ENCODE measurements around the gene ARTN.

The ARTN gene

DNA sequence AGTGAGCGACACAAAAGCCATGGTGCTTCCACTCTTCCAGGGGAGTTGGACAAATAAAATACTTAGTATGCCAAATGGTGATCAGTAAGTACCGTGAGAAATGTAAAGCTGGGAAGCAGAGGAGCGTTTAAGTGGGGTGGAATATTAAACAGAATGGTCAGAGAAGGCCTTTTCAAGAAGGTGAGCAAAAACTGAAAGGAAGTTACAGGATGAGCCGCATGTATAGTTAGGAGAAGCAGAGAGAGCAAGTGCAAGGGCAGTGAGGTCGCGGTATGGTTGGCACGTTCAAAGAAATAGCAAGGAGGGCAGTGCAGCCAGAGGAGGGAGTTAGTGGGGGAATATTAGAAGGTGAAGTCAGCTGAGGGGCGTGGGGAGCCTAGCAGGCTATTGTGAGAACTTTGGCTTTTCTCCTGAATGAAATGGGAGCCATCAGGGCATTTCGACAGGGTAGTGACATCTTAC, 40.4 kb downstream of the ARTN start:
- no peak for DNase-seq

DNA sequence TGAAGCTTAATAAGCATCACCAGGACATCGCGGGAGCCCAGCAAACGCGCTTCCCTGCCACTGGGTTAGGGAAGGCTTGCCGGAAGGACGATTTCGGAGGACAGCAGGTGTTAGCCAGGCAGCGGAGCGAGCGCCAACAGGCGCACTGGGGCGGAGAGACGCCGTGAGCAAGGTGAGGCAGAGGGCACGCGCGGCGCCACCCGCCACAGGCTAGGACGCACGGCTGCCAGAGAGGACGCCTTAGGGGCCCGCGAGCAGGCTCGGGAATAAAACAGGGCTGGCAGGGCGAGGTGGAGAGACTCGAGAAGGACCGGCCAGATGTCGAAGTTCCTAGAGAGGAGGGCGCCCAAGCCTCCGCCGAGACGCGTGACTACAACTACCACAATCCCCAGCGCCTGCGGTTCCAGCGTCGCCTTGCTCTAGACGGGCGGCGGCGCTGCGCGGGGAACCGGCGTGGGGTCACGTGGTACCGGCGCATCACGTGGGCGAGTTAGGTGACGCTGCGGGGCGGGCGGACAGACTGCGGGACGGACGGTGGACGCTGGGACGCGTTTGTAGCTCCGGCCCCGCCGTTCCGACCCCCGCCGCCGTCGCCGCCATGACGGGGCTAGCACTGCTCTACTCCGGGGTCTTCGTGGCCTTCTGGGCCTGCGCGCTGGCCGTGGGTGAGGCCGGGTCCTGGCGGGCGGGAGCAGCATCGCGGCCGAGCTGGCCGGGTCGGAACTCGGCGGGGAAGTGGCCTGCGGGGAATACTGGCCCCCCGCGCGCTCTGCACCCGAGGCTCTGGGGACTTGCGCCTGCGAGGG, 41.0 kb downstream of the ARTN start, which contains the start of gene ATP6V0B:
Gene ATP6V0B, plus strand, starts transcription at position 518 of the 806 bp plus-strand sequence. Its CDS starts 81 bp downstream, at position 599.
- DNase-seq, result peak; percentile 97

DNA sequence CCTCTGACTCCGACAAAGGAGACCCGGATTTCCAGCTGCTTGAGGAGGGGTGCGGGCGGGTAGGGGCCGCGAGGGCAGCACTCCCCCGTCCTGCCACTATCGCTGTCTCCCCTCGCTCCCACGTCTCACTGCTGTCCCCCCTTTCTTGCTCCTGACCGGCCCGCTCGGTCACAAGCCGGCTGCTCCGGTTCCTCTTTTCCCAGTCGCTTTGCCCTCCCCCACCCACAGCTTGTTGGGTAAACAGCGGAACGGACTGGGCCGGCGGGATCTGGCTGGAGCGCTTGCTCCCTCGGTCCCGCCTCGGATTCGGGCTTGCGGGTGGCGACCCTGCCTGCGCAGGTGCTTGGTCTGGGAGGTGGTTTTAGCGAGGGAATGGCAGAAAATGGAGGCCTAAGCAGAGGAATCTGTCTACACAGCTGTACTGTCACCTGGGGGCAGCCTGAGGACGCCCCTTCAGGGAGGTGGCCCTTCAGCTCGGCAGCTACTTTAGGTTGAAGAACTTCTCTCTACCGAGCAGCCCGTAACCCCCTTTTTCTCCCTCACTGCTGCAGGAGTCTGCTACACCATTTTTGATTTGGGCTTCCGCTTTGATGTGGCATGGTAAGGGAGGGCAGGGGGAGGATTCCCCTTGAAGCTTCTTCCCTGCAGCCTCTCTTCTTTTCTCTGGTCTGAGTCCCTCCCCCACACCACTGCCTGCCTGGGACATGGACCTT, 41.8 kb downstream of the ARTN start:
- DNase-seq, result no peak

DNA sequence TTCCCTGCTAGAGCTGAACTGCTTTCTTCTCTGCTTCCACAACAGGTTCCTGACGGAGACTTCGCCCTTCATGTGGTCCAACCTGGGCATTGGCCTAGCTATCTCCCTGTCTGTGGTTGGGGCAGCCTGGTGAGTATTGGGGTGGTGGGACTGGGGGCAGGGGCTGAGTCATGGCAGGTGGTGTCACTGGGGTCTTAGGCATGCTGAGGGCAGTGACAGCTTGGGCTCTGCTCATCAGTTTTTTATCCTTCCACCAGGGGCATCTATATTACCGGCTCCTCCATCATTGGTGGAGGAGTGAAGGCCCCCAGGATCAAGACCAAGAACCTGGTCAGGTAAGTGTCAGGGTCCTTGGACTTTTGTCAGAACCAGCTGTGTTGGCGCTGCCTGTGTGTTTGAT, 42.4 kb downstream of the ARTN start:
- no peak for DNase-seq

DNA sequence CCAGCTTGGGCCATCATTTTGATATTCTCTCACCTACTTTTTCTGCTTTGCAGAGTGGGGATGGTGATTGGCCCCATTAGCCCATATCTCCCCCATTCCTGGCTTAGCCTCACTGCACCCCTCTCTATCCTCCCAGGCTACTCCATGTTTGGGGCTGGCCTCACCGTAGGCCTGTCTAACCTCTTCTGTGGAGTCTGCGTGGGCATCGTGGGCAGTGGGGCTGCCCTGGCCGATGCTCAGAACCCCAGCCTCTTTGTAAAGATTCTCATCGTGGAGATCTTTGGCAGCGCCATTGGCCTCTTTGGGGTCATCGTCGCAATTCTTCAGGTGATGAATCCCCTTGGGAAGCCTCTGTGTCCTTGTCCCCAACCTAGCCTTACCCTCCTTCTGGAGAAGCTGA, 43.3 kb downstream of the ARTN start:
- no peak for DNase-seq

DNA sequence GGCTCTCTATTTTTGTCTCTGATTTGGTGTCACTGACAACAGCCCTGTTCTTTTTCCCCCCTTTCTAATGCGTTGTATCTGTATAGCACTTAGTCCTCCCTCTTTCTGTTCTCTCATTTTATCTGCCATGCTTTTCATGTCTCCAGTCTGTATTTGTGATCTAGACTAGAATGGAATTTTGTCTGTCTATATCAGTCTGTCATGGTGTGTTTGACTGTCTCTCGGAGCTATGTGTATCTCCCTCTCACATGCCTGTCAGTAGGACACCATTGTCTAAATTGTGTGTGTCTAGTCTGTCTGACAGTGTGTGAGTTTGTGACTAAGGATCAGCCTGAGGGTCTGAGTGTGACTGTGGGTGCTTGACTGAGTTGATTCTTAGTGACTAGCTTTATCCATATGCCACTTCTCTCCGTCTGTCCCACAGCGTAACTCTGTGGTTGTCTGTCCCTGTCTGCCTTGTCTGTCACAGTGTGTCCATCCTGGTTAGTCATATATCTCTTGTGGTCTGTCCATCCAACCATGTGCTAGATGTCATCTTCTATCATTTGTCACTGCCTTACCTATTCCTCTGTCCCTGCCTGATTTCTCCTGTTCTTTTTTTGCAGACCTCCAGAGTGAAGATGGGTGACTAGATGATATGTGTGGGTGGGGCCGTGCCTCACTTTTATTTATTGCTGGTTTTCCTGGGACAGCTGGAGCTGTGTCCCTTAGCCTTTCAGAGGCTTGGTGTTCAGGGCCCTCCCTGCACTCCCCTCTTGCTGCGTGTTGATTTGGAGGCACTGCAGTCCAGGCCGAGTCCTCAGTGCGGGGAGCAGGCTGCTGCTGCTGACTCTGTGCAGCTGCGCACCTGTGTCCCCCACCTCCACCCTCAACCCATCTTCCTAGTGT, 44.0 kb downstream of the ARTN start:
- DNase-seq, result no peak

DNA sequence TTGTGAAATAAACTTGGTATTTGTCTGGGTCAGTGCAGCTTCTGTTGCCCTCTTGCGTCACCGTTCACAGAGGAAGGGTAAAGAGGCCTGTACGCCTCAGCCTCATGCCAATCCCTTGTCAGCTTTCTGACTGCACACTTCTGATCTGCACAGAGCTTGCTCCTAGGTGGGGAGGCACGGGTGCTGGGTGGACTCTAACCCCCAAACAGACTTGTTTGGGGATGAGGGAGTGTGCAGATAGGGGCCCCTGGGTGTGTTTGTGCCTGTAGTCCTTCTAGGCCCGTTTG, 44.6 kb downstream of the ARTN start:
- DNase-seq, result no peak

DNA sequence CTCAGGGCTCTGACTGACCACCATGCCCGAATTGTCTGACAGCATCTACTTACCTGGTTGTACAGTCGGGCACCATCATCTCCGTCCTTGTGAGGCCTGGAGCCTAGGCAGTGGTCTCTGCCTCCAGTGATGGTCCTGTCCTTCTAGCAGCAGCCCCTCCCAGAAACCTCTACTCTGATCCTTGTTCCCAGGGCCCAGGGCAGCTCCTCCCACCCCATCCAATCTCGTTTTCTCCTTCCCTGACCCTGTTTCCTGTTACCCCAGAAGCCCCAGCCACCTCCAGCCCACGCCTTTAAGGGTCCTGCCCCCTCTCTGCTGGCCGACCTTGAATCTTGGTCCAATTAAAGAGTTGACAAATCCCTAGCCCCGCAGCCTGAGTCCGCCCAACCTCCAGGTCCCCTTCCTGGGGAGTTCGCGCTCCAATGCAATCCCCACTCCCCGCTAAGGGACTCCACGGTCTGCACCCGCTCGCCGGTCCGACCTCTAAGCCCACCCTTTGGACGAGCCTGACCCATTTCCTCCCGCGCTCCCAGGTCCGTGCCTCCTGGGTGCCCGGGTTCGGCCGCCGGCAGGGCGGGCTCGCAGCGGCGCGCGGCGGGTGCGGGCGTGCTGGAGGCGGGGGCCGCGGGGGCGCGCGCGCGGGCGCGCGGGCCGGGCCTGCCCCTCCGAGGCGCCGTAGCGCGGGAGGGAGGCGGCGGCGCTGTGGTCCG, 45.1 kb downstream of the ARTN start, which contains the start of gene B4GALT2:
Gene B4GALT2, plus strand, starts transcription at position 660 of the 710 bp plus-strand sequence. CDS start 1,951 bp downstream, outside the sequence.
- peak; percentile 72 for DNase-seq

DNA sequence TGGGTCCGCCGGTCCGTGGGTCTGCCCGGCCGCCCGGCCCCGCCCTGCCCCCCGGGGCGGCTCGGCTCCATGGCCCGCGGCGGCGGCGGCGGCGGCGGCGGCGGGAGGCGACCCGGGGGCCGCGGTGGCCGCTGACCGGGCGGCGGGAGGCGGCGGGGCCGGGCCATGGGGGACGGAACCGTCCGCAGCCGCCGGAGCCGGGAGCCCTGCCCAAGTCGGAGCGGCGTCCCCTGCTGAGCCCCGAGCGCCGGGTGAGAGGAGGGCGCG, 45.6 kb downstream of the ARTN start:
- DNase-seq, result no peak

DNA sequence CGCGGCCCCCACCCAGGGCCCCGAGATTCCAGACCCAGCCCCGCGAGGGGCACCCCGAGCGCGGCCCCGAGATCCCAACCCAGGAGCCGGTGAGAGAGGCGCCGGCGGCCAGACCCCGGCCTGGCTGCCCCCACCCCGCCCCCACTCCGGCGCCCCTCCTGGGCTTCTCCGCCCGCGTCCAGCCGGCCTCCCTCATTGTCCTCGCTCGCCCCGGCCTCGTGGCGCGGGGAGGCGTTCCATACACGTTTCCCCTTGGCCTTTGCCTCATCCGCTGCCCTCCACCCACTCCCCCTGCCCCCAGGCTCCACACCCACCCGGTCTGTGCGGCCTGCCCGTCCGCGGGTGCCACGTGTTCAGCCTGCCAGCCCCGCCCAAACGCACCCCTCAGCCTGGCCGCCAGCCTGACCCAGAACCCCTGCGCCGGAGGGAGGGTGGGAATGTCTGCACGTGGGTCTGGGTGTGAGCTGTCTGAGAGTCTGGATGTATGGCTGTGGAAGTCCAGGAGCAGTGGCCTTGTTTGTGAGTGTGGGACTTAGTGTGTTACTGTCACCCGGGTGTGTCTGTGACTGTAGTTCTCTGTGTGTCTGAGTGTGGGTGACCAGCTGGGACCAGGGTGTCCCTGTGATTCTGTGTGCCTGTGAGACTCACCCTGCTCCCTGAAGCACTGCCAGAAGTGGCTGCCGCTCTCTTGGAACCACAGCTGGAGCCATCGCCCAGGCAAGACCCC, 46.1 kb downstream of the ARTN start:
- peak; percentile 84 for DNase-seq

DNA sequence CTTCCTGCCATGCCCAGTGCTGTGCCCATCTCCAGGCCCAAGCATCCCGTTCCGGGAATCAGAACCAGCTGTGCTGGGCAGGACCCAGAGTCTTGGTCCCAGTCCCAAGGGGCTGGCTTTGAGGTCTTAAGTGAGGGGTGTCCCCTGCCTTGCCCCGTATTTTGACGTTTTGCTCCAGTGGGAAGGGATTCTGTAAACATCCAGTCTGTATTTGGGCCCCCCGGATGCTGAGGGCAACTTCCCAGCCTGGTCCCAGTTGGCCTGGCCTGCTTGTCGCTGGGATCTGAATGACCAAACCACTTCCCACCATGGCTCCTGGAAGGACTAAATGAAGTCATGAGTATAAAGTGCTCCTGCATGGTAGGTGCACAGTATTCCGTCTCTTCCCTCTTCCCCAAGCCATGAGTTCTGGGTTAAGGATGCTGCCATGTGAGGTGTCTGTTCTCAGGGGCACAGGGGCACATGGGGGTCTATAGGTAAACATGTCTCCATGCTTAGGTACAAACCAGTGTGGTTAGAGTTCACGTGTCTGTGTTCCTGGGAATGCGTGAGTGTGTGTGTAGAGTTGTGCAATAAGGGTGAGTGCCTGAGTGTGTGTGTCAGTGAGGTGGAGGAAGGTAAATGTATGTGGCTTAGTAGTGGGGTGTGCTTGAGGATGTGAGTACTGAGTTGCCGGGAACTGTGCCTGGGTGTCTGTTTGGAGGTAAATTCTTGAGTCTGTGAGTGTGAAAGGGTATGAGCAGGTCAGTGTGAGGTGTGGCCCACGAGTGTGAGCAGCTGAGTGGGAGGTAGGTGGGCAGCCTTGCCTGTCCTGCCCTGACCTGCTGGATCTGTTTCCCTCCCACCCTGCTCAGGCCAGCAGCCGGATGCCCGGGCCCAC, 46.9 kb downstream of the ARTN start:
- DNase-seq, result no peak

DNA sequence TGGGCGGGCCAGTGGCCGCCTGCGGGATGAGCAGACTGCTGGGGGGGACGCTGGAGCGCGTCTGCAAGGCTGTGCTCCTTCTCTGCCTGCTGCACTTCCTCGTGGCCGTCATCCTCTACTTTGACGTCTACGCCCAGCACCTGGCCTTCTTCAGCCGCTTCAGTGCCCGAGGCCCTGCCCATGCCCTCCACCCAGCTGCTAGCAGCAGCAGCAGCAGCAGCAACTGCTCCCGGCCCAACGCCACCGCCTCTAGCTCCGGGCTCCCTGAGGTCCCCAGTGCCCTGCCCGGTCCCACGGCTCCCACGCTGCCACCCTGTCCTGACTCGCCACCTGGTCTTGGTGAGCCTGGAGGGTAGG, 47.5 kb downstream of the ARTN start:
- DNase-seq, result no peak

DNA sequence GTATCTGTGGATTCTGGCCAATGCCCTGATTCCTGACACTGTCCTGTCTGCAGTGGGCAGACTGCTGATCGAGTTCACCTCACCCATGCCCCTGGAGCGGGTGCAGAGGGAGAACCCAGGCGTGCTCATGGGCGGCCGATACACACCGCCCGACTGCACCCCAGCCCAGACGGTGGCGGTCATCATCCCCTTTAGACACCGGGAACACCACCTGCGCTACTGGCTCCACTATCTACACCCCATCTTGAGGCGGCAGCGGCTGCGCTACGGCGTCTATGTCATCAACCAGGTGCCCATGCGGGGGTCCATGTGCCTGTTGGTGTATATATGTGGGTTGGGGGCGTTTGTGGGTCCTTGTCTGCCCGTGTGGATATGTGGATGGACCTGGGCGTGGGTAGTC, 48.0 kb downstream of the ARTN start:
- no peak for DNase-seq

DNA sequence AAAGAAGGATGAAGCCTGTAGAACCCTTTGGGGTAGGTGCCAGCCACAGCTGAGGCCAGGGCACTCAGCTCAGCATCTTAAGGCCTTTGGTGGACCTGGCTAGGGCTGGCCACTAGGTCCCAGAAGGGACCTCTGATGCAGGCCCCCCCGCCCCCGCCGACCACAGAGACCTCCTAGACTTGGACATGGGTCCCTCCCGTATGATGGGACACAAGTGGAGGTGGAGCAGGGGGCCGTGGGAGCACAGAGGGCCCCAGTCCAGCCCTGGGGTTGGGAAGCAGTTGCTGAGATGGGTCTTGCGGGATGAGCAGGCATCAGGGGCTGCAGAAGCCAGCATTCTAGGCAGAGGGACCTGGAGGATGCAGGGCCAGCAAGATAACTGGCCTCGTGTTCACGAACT, 48.6 kb downstream of the ARTN start:
- no peak for DNase-seq

DNA sequence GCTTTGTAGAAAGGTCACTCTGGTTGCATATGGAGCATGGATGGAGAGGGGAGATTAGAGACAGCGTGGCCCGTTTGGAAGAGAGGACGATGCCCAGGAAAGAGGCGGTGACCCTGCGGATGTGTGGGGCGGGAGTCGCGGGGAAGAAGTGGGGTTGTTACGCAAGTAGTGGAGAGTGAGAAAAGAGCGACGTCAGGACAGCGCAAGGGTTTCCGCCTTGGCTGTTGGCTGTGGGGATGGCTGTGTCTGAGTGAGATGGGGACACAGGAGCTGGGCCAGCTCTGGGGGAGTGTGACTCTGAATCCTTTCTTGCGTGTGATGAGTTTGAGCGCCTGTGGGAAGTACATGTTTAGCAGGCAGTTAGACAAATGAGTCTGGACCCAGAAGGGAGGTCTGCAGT, 49.2 kb downstream of the ARTN start:
- DNase-seq, result no peak

DNA sequence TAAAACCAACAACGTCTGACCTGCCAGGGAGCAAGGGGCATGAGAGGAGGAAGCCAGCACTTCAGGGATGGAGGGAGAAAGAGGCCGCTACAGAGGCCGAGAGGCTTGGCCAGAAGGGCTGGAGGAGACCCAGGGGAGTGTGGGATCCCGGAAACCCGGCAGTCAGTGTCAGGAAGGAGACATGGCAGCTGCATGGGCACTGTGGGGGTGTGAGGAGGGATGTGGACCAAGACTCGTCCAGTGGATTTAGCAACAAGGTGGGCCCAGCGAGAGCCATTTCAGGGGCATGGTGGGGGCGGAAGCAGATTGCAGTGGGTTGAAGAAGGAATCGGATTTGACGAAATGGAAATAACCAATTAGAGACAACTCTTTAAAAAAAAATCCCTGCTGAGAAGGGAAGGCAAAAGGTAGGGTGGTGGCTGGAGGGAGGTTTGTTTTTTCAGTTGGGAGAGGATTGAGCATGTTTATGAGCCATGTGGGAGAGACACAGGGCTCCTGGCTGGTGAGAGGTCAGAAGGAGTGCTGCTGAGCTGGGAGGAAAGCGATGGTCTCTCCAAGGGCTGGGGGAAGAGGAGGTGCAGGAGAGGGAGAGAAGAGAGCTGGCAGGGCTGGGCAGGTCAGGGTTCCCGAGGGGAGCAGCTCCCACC, 49.8 kb downstream of the ARTN start:
- no peak for DNase-seq

DNA sequence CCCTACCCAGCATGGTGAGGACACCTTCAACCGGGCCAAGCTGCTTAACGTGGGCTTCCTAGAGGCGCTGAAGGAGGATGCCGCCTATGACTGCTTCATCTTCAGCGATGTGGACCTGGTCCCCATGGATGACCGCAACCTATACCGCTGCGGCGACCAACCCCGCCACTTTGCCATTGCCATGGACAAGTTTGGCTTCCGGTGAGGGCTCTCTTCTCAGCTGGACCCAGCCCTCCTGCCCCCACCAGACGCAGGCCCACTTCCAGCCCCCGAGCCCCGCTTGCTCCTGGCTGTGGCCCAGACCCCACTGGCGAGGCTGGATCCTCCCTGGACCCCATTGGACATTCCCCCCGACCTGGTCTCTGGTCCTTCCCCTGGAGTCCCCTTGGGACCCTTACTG, 51.3 kb downstream of the ARTN start:
- DNase-seq, result no peak

DNA sequence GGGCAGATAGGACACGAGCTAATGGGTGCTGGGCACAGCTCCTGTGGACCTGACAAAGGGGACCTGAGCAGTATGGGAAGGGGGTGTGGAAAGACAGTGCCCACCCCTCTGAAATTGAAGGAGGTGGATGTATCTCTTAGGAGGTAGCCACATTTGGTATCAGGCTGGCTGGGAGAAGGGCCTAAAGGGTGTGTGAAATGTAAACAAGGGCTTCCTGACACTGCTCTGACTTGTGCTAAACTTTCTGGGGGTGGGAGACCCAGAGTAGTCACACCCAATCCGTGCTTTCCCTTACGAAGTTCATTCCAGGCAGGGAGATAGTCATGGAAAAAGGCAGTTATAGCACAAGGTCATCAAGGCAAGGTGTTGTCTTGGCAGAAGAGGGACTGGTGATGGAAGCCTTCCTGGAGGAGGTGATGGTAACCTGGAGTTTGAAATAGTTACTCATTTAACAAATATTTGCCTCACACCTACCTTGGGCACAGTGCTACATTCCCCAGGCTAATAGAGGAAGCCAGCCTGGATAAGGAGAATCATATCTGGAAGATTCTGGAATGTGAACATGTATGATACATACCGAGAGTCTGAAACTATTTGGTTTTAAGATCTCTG, 52.5 kb downstream of the ARTN start:
- DNase-seq, result no peak

DNA sequence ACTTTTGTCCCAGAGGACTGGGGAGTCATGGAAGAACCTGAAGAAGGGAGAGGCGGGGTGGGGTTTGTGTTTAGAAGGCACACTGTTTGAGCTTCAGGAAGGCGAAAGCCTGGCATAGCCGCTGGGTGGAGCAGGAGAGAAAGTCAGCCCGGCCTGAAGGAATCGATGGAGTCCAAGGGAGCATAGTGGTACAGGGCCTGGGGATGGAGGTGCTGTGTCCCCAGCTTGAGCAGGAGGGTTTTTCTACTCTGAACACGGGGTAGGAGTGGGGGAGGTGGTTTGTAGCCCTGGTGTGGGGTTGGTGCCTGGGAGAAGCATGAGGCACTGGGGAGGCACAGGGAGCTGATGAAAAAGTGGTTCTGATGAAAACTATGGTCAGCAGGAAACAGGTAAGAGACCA, 53.1 kb downstream of the ARTN start:
- no peak for DNase-seq

Measured in right forelimb (tissue), 1 donor.